PC-3 (cell line): ENCODE results near the gene C4orf50. TPM values are rescaled to one million over a fixed set of nuclear protein-coding genes. Genes with fewer than 3 reads are reported as not detected.
"Not testable (repeated sequence)": the region's sequence is repeated elsewhere in the genome, so short reads cannot be mapped to it uniquely, and the experiment has no call there.

Experiments used
- ATAC-seq: fragments of 200-7000 bp; cut with Tn5 transposase; 2 replicates; pipeline ENCODE4 v1.9.1; 2020; ENCODE audit warnings: mild to moderate bottlenecking, moderate library complexity
- BruUV-seq: library from RNA; stranded (reverse); fragments of 400-500 nt; replicated peaks from 2 replicates; lab custom pipeline; 2021; lab: Mats Ljungman, UMichigan
- CTCF ChIA-PET: fragments of 300-600 bp; sonication (Branson Sonifier 250); formaldehyde crosslinking; loops from one replicate; lab custom pipeline; 2022; ENCODE audit warnings: antibody characterized with exemption; lab: Charles Lee
- POLR2A ChIA-PET: fragments of 300-600 bp; sonication (Branson Sonifier 250); formaldehyde crosslinking; loops from one replicate; lab custom pipeline; 2022; ENCODE audit warnings: antibody characterized with exemption; ENCODE audit not compliant: unreplicated experiment; lab: Charles Lee
- DNase-seq: peaks from one replicate; pipeline ENCODE4 v3.0.0-alpha.2; 2015
- H2AFZ ChIP-seq: fragments of 300-600 bp; sonication (generic); 2 replicates; pipeline ENCODE4 v1.6.0; 2016; ENCODE audit warnings: antibody characterized with exemption, low read length
- H3F3A ChIP-seq: fragments of 300-600 bp; sonication (generic); one replicate; pipeline ENCODE4 v1.6.0; 2017; ENCODE audit warnings: antibody characterized with exemption, low read length, control low read depth, mild to moderate bottlenecking; ENCODE audit not compliant: unreplicated experiment
- H3K27ac ChIP-seq: fragments of 300-600 bp; sonication (generic); 2 replicates; pipeline ENCODE4 v1.5.1; 2016; ENCODE audit warnings: mild to moderate bottlenecking, low read length
- H3K27me3 ChIP-seq: fragments of 300-600 bp; sonication (generic); 2 replicates; pipeline ENCODE4 v1.6.1; 2016; ENCODE audit warnings: low read length, mixed read lengths
- H3K36me3 ChIP-seq: fragments of 300-600 bp; sonication (generic); 2 replicates; pipeline ENCODE4 v1.6.1; 2016; ENCODE audit warnings: low read depth, mixed run types, low read length, mixed read lengths
- H3K4me1 ChIP-seq: fragments of 300-600 bp; sonication (generic); 2 replicates; pipeline ENCODE4 v1.5.1; 2016; ENCODE audit warnings: low read length; ENCODE audit not compliant: insufficient read depth
- H3K4me2 ChIP-seq: fragments of 300-600 bp; sonication (generic); 2 replicates; pipeline ENCODE4 v1.6.0; 2016; ENCODE audit warnings: low read length
- H3K4me3 ChIP-seq: fragments of 300-600 bp; sonication (generic); 2 replicates; pipeline ENCODE4 v1.5.1; 2016; ENCODE audit warnings: mild to moderate bottlenecking, low read length, mixed read lengths
- H3K79me2 ChIP-seq: fragments of 300-600 bp; sonication (generic); 2 replicates; pipeline ENCODE4 v1.6.1; 2017; ENCODE audit warnings: low read length, mixed read lengths
- H3K9ac ChIP-seq: fragments of 300-600 bp; sonication (generic); 2 replicates; pipeline ENCODE4 v1.6.0; 2016; ENCODE audit warnings: mild to moderate bottlenecking, low read length
- H3K9me2 ChIP-seq: fragments of 300-600 bp; sonication (generic); replicated peaks from 2 replicates; pipeline ENCODE4 v1.6.1; 2016; ENCODE audit warnings: mixed run types, low read length, mixed read lengths
- H3K9me3 ChIP-seq: fragments of 300-600 bp; sonication (generic); 2 replicates; pipeline ENCODE4 v1.6.1; 2016; ENCODE audit warnings: low read length, mixed read lengths
- H4K20me1 ChIP-seq: fragments of 300-600 bp; sonication (generic); 2 replicates; pipeline ENCODE4 v1.6.1; 2016; ENCODE audit warnings: low read length, mixed read lengths
- EZH2 ChIP-seq: fragments of 300-600 bp; sonication (generic); IDR thresholded peaks from one replicate; pipeline ENCODE4 v1.6.1; 2017; ENCODE audit warnings: antibody characterized with exemption, mild to moderate bottlenecking, low read length; ENCODE audit not compliant: unreplicated experiment
- EZH2phosphoT487 ChIP-seq: fragments of 300-600 bp; sonication (generic); IDR thresholded peaks from 2 replicates; pipeline ENCODE4 v1.6.1; 2018; ENCODE audit warnings: mild to moderate bottlenecking, antibody characterized with exemption, low read length, borderline replicate concordance
- intact Hi-C: fragments of 100-400 bp; cut with micrococcal nuclease; formaldehyde crosslinking; loops from 2 replicates; pipeline ENCODE4 v1.9.0; 2023
- total RNA-seq: library from RNA; depleted of rRNA; stranded (reverse); fragments of >200 nt; gene quantifications from 2 replicates; pipeline ENCODE4 v1.2.3, GENCODE V29; 2014
- TF ChIP-seq, protein P1 (sequence below): fragments of 300-600 bp; sonication (generic); conservative IDR thresholded peaks from 2 replicates; pipeline ENCODE4 v1.5.1; 2017; ENCODE audit warnings: antibody characterized with exemption, low read depth, mild to moderate bottlenecking, low read length

C4orf50 gene
- total RNA-seq, 1 experiment from 2014 or later: not detected

DNA sequence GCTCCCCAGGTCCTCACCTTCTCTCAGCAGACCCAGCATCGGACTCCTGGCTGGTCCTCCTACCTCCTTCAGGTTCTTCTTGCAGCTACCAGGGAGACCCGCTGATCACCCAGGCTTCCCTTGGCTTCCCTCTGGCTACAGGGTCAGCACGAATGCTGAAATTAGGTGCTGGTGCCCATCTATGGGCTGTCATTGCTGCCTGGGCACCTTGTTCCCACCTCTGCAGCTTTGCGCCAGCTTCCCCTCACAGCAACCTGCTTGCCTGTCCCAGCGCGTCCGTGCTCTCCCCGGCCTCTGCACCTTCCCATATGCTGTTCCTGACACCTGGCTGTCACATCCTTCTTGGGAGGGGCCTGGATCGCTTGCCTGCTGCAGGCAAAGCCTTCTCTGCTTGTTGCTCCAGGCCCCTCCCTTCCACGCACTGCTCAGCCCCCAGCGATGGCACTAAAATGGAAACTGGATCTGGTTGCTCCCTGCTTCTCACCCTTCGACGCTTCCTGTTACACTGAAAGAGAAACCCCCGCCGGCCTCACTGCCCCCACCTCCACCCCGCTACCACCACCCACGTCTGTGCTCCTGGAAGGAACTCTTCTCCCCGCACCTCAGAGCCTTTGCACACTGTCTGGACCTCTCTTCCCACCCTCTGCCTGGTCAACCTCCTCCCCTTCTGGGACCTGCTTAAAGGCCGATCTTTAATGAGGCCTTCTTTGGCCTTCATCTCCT, 22.2 kb downstream of the C4orf50 start:
- no peaks in the 10 kb centered on the region for H3K9me3 ChIP-seq
- no peak overlapping the region for H2AFZ ChIP-seq
- ATAC-seq: no peak
- ChIA-PET POLR2A (interaction anchor here (0.6 kb wide), 1 partner anchor 451 kb away, joined by 3 read pairs; no protein-coding TSS in a partner anchor), CTCF (no interaction called here)
- no peak overlapping the region for H3K4me3 ChIP-seq
- no peak for DNase-seq
- peaks cover 24% of the 10 kb centered on the region for H3K27me3 ChIP-seq
- TF ChIP-seq EZH2phosphoT487 (no peak), EZH2 (no peak)
- TF ChIP-seq, protein P1, sequence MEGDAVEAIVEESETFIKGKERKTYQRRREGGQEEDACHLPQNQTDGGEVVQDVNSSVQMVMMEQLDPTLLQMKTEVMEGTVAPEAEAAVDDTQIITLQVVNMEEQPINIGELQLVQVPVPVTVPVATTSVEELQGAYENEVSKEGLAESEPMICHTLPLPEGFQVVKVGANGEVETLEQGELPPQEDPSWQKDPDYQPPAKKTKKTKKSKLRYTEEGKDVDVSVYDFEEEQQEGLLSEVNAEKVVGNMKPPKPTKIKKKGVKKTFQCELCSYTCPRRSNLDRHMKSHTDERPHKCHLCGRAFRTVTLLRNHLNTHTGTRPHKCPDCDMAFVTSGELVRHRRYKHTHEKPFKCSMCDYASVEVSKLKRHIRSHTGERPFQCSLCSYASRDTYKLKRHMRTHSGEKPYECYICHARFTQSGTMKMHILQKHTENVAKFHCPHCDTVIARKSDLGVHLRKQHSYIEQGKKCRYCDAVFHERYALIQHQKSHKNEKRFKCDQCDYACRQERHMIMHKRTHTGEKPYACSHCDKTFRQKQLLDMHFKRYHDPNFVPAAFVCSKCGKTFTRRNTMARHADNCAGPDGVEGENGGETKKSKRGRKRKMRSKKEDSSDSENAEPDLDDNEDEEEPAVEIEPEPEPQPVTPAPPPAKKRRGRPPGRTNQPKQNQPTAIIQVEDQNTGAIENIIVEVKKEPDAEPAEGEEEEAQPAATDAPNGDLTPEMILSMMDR: no peak
- H3K79me2 ChIP-seq: no peaks in the 10 kb centered on the region
- no peak overlapping the region for H3K27ac ChIP-seq
- H3K4me1 ChIP-seq: no peaks in the 10 kb centered on the region
- no peak overlapping the region for H3K9ac ChIP-seq
- H3K9me2 ChIP-seq: no peaks in the 10 kb centered on the region
- BruUV-seq: no TSS peak
- no peaks in the 10 kb centered on the region for H3F3A ChIP-seq
- no peaks in the 10 kb centered on the region for H4K20me1 ChIP-seq
- intact Hi-C loops: no loop called here
- H3K36me3 ChIP-seq: no peaks in the 10 kb centered on the region
- H3K4me2 ChIP-seq: no peak overlapping the region

DNA sequence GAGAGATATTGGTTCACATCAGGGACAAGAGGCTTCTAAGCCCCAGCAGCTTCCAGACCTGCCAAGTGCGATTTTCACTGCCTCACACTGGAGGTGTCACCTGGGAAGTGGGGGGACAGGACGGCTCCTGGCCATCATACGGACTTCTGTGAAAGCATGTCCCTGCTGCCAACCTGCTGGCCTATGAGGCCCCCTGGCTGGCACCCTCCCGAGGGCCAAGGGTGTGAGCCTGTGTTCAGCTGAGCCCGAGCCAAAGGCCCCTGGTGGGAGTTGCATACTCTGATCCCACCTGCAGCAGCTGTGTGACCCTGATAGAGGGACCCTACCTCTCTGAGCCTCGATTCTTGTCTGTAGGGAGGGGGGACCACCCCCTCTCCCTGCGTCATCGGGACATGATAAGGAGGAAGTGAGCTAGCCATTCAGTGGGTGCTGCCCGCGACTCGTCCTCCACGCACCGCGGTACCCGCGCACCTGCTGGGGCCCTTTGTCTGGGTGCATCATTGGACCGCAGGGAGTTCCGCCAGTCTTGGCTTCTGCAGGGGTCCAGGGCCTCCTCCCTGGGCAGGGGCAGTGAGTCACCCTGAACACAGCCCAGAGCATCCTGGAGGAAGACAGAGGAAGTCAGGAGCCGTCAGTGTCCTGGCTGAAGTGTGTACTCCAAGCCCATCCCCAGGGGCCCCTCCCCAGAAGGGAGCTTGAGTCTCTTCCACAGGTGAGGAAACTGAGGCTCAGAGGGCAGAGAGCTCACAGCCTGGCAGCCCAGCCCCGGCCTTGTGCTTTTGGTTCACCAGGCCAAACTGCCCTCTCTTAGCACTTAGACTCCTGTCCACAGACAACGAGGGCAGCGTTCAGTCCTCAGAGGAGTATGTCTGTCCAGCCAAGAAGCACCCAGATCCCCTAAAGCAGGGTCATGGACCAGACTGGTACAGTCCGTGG, 24.1 kb downstream of the C4orf50 start:
- BruUV-seq: no TSS peak

DNA sequence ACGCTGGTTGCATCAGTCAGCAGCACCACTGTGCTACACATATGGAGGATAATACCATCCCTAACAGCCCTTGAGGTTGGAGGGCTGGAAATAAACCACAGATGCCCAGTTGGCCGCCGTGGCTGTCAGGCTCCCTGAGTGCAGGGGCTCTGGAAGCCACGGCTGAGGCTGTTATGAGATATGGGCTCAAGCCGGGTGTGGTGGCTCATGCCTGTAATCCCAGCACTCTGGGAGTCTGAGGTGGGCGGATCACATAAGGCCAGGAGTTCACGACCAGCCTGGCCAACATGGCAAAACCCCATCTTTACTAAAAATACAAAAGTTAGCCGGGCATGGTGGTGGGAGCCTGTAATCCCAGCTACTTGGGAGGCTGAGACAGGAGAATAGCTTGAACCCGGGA, 24.9 kb downstream of the C4orf50 start:
- H3K36me3 ChIP-seq, ATAC-seq, H3K27ac ChIP-seq, DNase-seq, H3K9me3 ChIP-seq, H3K4me3 ChIP-seq, H3F3A ChIP-seq, H3K9ac ChIP-seq, H3K9me2 ChIP-seq, POLR2A ChIA-PET, intact Hi-C loops, BruUV-seq, H3K4me1 ChIP-seq, H3K79me2 ChIP-seq, H2AFZ ChIP-seq, H4K20me1 ChIP-seq, H3K4me2 ChIP-seq, CTCF ChIA-PET: not testable (repeated sequence)
- peaks cover 13% of the 10 kb centered on the region; the same call in 1 of the 2 replicates for H3K27me3 ChIP-seq

More for the DNA sequence above, 24.1 kb downstream of the C4orf50 start:
- no peaks in the 10 kb centered on the region for H3F3A ChIP-seq
- POLR2A ChIA-PET: no interaction called here
- H3K4me2 ChIP-seq: no peak overlapping the region
- peaks cover 12% of the 10 kb centered on the region for H3K27me3 ChIP-seq
- H3K9me2 ChIP-seq: no peaks in the 10 kb centered on the region
- TF ChIP-seq EZH2 (no peak), EZH2phosphoT487 (no peak)
- TF ChIP-seq, protein P1: no peak
- CTCF ChIA-PET: no interaction called here
- H3K9me3 ChIP-seq: no peaks in the 10 kb centered on the region
- intact Hi-C loops: no loop called here
- DNase-seq (no peak), ATAC-seq (no peak)
- no peak overlapping the region for H3K4me3 ChIP-seq
- no peaks in the 10 kb centered on the region for H3K79me2 ChIP-seq
- no peak overlapping the region for H3K9ac ChIP-seq
- no peak overlapping the region for H2AFZ ChIP-seq
- no peak overlapping the region for H3K27ac ChIP-seq
- H3K4me1 ChIP-seq: no peaks in the 10 kb centered on the region
- no peaks in the 10 kb centered on the region for H3K36me3 ChIP-seq
- no peaks in the 10 kb centered on the region for H4K20me1 ChIP-seq
